Uterus (tissue), 4 donors: ENCODE results near the gene CCDC40. TPM values are rescaled to one million over a fixed set of nuclear protein-coding genes. Genes with fewer than 3 reads are reported as not detected.

ENCODE experiments used
- DNase-seq, 2 donors: peaks; one replicate each; pipeline ENCODE4 v3.0.0-alpha.2; 2019 to 2020
- H3K27ac ChIP-seq, 2 donors: fragments of 200-600 bp; sonication (generic); 1 replicate in 1 of 2; 2 replicates in 1 of 2; pipeline ENCODE4 v1.5.1; 2016 to 2018
- H3K27me3 ChIP-seq, 2 donors: fragments of 200-600 bp; sonication (generic); one replicate each; pipeline ENCODE4 v1.5.1; 2018 to 2019; ENCODE audit warnings: control low read depth in 1 of 2
- H3K36me3 ChIP-seq, 2 donors: fragments of 200-600 bp; sonication (generic); one replicate each; pipeline ENCODE4 v1.5.1; 2019; ENCODE audit warnings: control low read depth in 1 of 2
- H3K4me1 ChIP-seq, 2 donors: fragments of 200-600 bp; sonication (generic); one replicate each; pipeline ENCODE4 v1.5.1; 2018 to 2019; ENCODE audit warnings: control low read depth in 1 of 2
- H3K4me3 ChIP-seq, 2 donors: fragments of 200-600 bp; sonication (generic); 1 replicate in 1 of 2; 2 replicates in 1 of 2; pipeline ENCODE4 v1.5.1; 2018 to 2019; ENCODE audit warnings: mild to moderate bottlenecking in 1 of 2
- H3K9me3 ChIP-seq, 2 donors: fragments of 200-600 bp; sonication (generic); one replicate each; pipeline ENCODE4 v1.5.1; 2019; ENCODE audit warnings: control low read depth in 1 of 2
- POLR2A ChIP-seq, 2 donors: fragments of 450-650 bp; IDR thresholded peaks; one replicate each; pipeline ENCODE4 v1.6.1; 2016; ENCODE audit warnings: antibody characterized with exemption in 2 of 2, mild to moderate bottlenecking in 1 of 2, moderate library complexity in 1 of 2
- intact Hi-C: fragments of 100-400 bp; cut with DNase I; formaldehyde crosslinking; loops from one replicate; pipeline ENCODE4 v1.15.1; 2023; ENCODE audit warnings: low total_unique reads
- total RNA-seq, 4 donors: library from RNA; depleted of rRNA in 3 of 4; stranded (reverse); fragments of >200 nt in 3 of 4; gene quantifications; one replicate each; pipeline versions ENCODE4 v1.1.0 to v1.2.4, GENCODE V29; 2014 to 2023
- TF ChIP-seq, protein P1 (sequence below), 4 experiments: fragments of 200-600 bp in 2 of 4; fragments of 450-650 bp in 2 of 4; sonication (generic) in 2 of 4; IDR thresholded peaks; one replicate each; pipeline ENCODE4 v1.5.1; 2016 to 2019; ENCODE audit warnings: antibody characterized with exemption in 4 of 4, mild to moderate bottlenecking in 2 of 4, moderate library complexity in 1 of 4
- donor health status: DM: yes; HTN: yes; CAD: no.

Gene CCDC40
- total RNA-seq, 4 donors from 2014 or later, result 0.88 to 16.6 (median 4.8) TPM

DNA sequence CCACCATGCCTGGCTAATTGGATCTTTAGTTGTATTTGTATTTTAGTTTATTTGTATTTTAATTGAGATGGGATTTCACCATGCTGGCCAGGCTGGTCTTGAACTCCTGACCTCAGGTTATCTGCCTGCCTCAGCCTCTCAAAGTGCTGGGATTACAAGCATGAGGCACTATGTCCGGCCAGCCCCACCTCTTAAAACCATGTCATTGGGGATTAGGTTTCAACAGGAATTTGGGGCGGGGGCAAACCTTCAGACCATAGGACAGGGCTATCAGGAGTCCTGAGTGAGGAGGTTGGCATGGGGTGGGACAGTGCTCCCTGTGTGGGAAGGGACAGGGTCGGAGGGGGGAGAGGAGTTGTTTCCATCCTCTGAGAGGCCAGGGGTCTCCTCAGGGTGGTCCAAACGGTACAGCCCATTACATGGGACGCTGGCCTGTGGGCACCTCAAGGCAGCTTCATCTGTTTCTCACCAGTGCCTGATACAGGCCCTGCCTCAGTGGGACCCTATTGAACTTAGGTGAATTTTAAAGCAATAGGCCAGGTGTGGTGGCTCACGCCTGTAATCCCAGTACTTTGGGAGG, 86.6 kb downstream of the CCDC40 start:
- no peaks in the 10 kb centered on the region for H3K4me1 ChIP-seq
- no peak overlapping the region for H3K27ac ChIP-seq
- DNase-seq, result no peak
- TF ChIP-seq, protein P1, sequence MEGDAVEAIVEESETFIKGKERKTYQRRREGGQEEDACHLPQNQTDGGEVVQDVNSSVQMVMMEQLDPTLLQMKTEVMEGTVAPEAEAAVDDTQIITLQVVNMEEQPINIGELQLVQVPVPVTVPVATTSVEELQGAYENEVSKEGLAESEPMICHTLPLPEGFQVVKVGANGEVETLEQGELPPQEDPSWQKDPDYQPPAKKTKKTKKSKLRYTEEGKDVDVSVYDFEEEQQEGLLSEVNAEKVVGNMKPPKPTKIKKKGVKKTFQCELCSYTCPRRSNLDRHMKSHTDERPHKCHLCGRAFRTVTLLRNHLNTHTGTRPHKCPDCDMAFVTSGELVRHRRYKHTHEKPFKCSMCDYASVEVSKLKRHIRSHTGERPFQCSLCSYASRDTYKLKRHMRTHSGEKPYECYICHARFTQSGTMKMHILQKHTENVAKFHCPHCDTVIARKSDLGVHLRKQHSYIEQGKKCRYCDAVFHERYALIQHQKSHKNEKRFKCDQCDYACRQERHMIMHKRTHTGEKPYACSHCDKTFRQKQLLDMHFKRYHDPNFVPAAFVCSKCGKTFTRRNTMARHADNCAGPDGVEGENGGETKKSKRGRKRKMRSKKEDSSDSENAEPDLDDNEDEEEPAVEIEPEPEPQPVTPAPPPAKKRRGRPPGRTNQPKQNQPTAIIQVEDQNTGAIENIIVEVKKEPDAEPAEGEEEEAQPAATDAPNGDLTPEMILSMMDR (IDR thresholded peaks at IDR 0.05), result no peak
- TF ChIP-seq POLR2A (IDR thresholded peaks at IDR 0.05), result no peak
- H3K9me3 ChIP-seq, result no peaks in the 10 kb centered on the region
- no peak overlapping the region for H3K4me3 ChIP-seq
- H3K27me3 ChIP-seq, result no peaks in the 10 kb centered on the region
- intact Hi-C loops, result no loop called here
- H3K36me3 ChIP-seq, result no peaks in the 10 kb centered on the region

DNA sequence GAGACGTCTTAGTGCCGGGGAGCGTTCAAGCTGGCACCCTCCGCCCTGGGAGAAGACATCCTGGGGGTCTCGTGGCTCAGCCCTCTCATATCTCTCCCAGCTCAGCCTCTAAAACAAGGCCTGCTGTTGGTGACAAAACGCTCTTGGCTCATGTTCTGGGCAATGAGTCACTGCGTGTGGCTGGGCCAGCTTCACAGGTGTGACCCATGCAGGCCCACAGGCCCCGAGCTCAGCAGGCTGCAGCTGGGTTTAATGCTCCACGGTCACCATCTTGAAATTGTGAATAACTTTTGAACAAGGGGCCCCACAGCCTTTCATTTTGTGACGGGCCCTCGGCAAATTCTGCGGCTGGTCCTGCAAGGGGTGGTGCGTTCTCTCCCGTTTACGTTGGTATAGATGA, 87.3 kb downstream of the CCDC40 start:
- Histone ChIP-seq H3K27ac (no peak overlapping the region), H3K9me3 (no peaks in the 10 kb centered on the region), H3K27me3 (no peaks in the 10 kb centered on the region), H3K36me3 (no peaks in the 10 kb centered on the region), H3K4me3 (no peak overlapping the region), H3K4me1 (no peaks in the 10 kb centered on the region)
- intact Hi-C loops, result no loop called here
- no peak for DNase-seq
- TF ChIP-seq POLR2A (IDR thresholded peaks at IDR 0.05), result no peak
- TF ChIP-seq, protein P1 (IDR thresholded peaks at IDR 0.05), result no peak

DNA sequence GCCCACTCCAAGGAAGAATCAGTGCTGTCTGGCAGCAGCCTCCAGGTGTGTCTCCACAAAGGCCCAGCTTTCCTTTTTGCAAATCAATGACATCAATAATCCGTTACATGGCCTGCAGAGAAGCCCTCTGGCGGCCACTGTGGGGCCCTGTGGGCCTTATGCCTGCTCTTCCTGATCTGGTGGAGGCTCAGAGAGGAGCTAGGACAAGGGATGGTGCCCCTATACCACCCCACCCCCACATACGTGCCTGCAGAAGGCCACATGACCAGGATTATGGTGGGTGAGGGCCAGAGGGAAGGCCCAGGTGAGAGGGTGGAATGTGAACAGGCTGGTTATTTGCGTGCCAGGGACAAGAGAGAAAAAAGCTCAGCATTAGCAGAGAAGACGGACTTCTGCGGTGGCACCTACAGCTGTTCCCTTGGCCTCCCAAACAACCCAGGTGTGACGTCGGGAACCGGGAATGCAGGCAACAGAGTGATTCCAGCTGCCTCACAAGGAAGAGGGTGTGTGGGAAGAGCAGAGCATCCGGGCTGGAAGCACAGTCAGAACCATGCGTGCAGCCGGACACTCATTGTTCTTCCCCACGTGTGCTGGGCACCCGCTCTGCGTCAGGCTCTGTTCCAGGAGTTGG, 88.0 kb downstream of the CCDC40 start:
- Histone ChIP-seq H3K9me3 (no peaks in the 10 kb centered on the region), H3K4me3 (no peak overlapping the region), H3K36me3 (no peaks in the 10 kb centered on the region), H3K27ac (no peak overlapping the region), H3K4me1 (no peaks in the 10 kb centered on the region), H3K27me3 (no peaks in the 10 kb centered on the region)
- intact Hi-C loops, result no loop called here
- no peak for DNase-seq
- TF ChIP-seq POLR2A (IDR thresholded peaks at IDR 0.05), result no peak
- TF ChIP-seq, protein P1 (IDR thresholded peaks at IDR 0.05), result no peak

GRCh38 chr17:80125656-80126448, 89.4 kb downstream of the CCDC40 start:
- Histone ChIP-seq H3K9me3 (no peaks in the 10 kb centered on the region), H3K27me3 (no peaks in the 10 kb centered on the region), H3K36me3 (no peaks in the 10 kb centered on the region), H3K4me1 (no peaks in the 10 kb centered on the region), H3K4me3 (no peak overlapping the region), H3K27ac (no peak overlapping the region)
- TF ChIP-seq, protein P1 (IDR thresholded peaks at IDR 0.05), result no peak
- no peak for TF ChIP-seq POLR2A (IDR thresholded peaks at IDR 0.05)
- DNase-seq, result no peak
- intact Hi-C loops, result no loop called here

GRCh38 chr17:80126449-80126715, 89.9 kb downstream of the CCDC40 start:
- Histone ChIP-seq H3K27me3 (no peaks in the 10 kb centered on the region), H3K4me1 (no peaks in the 10 kb centered on the region), H3K4me3 (no peak overlapping the region), H3K27ac (no peak overlapping the region), H3K9me3 (no peaks in the 10 kb centered on the region), H3K36me3 (no peaks in the 10 kb centered on the region)
- intact Hi-C loops, result no loop called here
- DNase-seq, result no peak
- no peak for TF ChIP-seq POLR2A (IDR thresholded peaks at IDR 0.05)
- TF ChIP-seq, protein P1 (IDR thresholded peaks at IDR 0.05), result no peak
